ENCODE results near the gene GPR84. TPM values are rescaled to one million over a fixed set of nuclear protein-coding genes. Genes with fewer than 3 reads are reported as not detected.
A peak's percentile ranks its signal among the peaks of the same experiment; 100 is the strongest.

GPR84 gene
- total and polyA plus RNA-seq, 9 of the 15 experiments (the other 6 are each of a cell fraction or from before 2014, with no cell fraction given): 0.07 to 0.18 (median 0.11) TPM; not detected in 5

- TF ChIP-seq ZNF407 (IDR thresholded peaks at IDR 0.05; ENCODE audit: low read depth) (no peak), E2F1 (CRISPR knock-in tag; IDR thresholded peaks at IDR 0.05) (peak; percentile 82; the same call in 1 of the 2 replicates), BHLHE40 (IDR thresholded peaks at IDR 0.05; ENCODE audit: low read length) (peak; percentile 56), E4F1 (CRISPR knock-in tag; IDR thresholded peaks at IDR 0.05; ENCODE audit: borderline replicate concordance) (no peak), SMAD1 (IDR thresholded peaks at IDR 0.05; ENCODE audit: low read depth, low read length, partially characterized antibody) (no peak)
These were observed 15.3 kb upstream of the GPR84 start (continued) for GRCh38 chr12:54379398-54380201.

Data from K562 (cell line).